Mesendoderm (in vitro differentiated cells): ENCODE results near the gene KRTAP10-2.
"Not testable (repeated sequence)": the region's sequence is repeated elsewhere in the genome, so short reads cannot be mapped to it uniquely, and the experiment has no call there.

Source experiments
- DNase-seq: peaks from one replicate; pipeline ENCODE4 v3.0.0; 2013
- H2AK5ac ChIP-seq: 2 replicates; pipeline ENCODE4 v1.6.1; 2013; ENCODE audit warnings: low read length, inconsistent platforms
- H2BK120ac ChIP-seq: 2 replicates; pipeline ENCODE4 v1.6.1; 2013; ENCODE audit warnings: low read depth, mild to moderate bottlenecking, low read length, moderate library complexity, mixed read lengths
- H2BK15ac ChIP-seq: replicated peaks from 2 replicates; pipeline ENCODE4 v1.6.1; 2013; ENCODE audit warnings: low read depth, mild to moderate bottlenecking, moderate library complexity
- H2BK5ac ChIP-seq: 2 replicates; pipeline ENCODE4 v1.6.1; 2013; ENCODE audit warnings: low read length, inconsistent platforms
- H3K18ac ChIP-seq: 2 replicates; pipeline ENCODE4 v1.6.1; 2013; ENCODE audit warnings: mild to moderate bottlenecking, low read length, mixed read lengths
- H3K23ac ChIP-seq: one replicate; pipeline ENCODE4 v1.6.1; 2013; ENCODE audit warnings: low read length
- H3K27ac ChIP-seq: 2 replicates; pipeline ENCODE4 v1.5.1; 2013; ENCODE audit warnings: low read depth, mild to moderate bottlenecking, inconsistent platforms, low read length, moderate library complexity
- H3K27me3 ChIP-seq: 2 replicates; pipeline ENCODE4 v1.6.1; 2013; ENCODE audit warnings: low read length, control low read depth, mild to moderate bottlenecking, inconsistent platforms; ENCODE audit not compliant: insufficient read depth, poor library complexity
- H3K36me3 ChIP-seq: 2 replicates; pipeline ENCODE4 v1.6.1; 2013; ENCODE audit warnings: low read length, inconsistent platforms; ENCODE audit not compliant: control insufficient read depth, insufficient read depth
- H3K4ac ChIP-seq: one replicate; pipeline ENCODE4 v1.6.1; 2013; ENCODE audit warnings: low read depth, mild to moderate bottlenecking, low read length, moderate library complexity
- H3K4me1 ChIP-seq: 2 replicates; pipeline ENCODE4 v1.6.1; 2013; ENCODE audit warnings: low read depth, low read length, inconsistent platforms; ENCODE audit not compliant: control insufficient read depth
- H3K4me2 ChIP-seq: 2 replicates; pipeline ENCODE4 v1.6.1; 2013; ENCODE audit warnings: low read length
- H3K4me3 ChIP-seq: 2 replicates; pipeline ENCODE4 v1.5.1; 2013; ENCODE audit warnings: mild to moderate bottlenecking, low read length
- H3K56ac ChIP-seq: one replicate; pipeline ENCODE4 v1.6.1; 2013; ENCODE audit warnings: low read length
- H3K79me1 ChIP-seq: 2 replicates; pipeline ENCODE4 v1.6.1; 2013; ENCODE audit warnings: low read length, inconsistent platforms
- H3K79me2 ChIP-seq: 2 replicates; pipeline ENCODE4 v1.6.1; 2013; ENCODE audit warnings: mild to moderate bottlenecking, low read length; ENCODE audit not compliant: control insufficient read depth, insufficient read depth
- H3K9ac ChIP-seq: 2 replicates; pipeline ENCODE4 v1.6.1; 2013; ENCODE audit warnings: low read length, inconsistent platforms
- H4K5ac ChIP-seq: one replicate; pipeline ENCODE4 v1.6.1; 2013; ENCODE audit warnings: low read length
- H4K8ac ChIP-seq: one replicate; pipeline ENCODE4 v1.6.1; 2013; ENCODE audit warnings: low read depth, mild to moderate bottlenecking, control low read depth, low read length, moderate library complexity
- WGBS: extraction: QIAGEN DNeasy Blood & Tissue Kit; methylation state at CpG from one replicate; pipeline ENCODE4 v1.1.7; 2013; ENCODE audit warnings: low lambda C conversion rate, missing lambda C conversion rate; ENCODE audit not compliant: insufficient coverage; ENCODE audit errors: extremely low coverage; 5-methylcytosine and 5-hydroxymethylcytosine counted together

Gene KRTAP10-2

DNA sequence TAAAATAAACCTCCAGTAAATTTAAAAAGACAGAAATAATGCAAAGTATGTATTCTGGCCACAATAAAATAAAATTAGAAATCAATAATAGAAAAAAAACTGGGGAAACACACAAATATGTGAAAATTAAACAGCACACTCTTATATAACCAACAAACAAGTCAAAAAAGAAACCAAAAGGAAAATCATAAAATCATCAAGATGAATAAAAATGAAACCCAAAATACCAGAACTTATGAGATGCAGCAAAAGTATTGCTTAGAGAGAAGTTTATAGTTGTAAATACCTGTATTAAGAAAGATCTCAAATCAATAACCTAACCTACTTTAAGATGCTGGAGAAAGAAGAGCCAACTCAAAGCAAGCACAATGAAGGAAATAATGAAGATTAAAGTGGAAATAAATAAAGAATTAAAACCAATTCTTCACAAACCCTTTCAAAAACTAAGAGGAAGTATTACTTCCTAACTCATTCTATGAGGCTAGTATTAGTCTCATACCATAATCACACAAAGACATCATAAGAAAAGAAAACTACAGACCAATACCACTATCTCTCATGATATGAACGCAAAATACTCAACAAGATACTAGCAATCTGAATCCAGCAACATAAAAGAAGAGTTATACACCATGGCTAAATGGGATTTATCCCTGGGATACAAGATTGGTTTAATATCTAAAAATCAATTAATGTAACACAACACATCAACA, 13.7 kb upstream of the KRTAP10-2 start:
- Histone ChIP-seq H4K5ac (no peak overlapping the region), H3K4me3 (no peak overlapping the region), H2BK120ac (no peak overlapping the region), H2BK5ac (no peak overlapping the region), H3K9ac (no peak overlapping the region), H4K8ac (no peak overlapping the region), H3K18ac (no peak overlapping the region), H3K4ac (no peak overlapping the region), H3K4me1 (no peaks in the 10 kb centered on the region), H3K56ac (no peak overlapping the region), H3K27me3 (no peaks in the 10 kb centered on the region), H3K4me2 (no peak overlapping the region), H3K27ac (no peak overlapping the region), H3K23ac (no peak overlapping the region), H2AK5ac (no peak overlapping the region), H3K79me1 (no peaks in the 10 kb centered on the region), H3K79me2 (no peaks in the 10 kb centered on the region), H2BK15ac (no peak overlapping the region), H3K36me3 (no peaks in the 10 kb centered on the region)
- DNase-seq: no peak
- no CpG with 5 or more reads among the region's 1 CpG for WGBS

DNA sequence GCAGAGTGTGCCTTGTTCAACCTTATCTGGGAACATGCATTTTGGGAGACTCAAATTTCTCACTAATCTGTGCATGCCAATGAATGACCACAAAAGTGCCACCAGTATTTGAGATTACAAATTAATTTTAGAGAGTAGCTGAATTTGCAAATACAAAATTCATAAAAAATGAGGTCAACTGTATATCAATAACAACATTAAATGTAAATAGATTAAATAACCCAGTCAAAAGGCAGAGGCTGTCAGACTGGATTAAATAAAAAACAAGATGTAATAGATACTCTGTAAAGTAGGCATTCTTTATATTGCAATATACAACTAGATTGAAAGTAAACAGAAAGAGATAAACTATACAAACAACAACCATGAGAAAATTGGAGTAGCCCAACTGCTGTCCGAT, 12.8 kb upstream of the KRTAP10-2 start:
- Histone ChIP-seq H3K27me3 (no peaks in the 10 kb centered on the region), H3K27ac (no peak overlapping the region), H3K4me2 (no peak overlapping the region), H2BK5ac (no peak overlapping the region), H4K8ac (no peak overlapping the region), H3K36me3 (no peaks in the 10 kb centered on the region), H3K23ac (no peak overlapping the region), H3K9ac (no peak overlapping the region), H2AK5ac (no peak overlapping the region), H3K56ac (no peak overlapping the region), H4K5ac (no peak overlapping the region), H3K4me1 (no peaks in the 10 kb centered on the region), H3K4me3 (no peak overlapping the region), H3K4ac (no peak overlapping the region), H2BK120ac (no peak overlapping the region), H3K18ac (no peak overlapping the region), H3K79me1 (no peaks in the 10 kb centered on the region), H3K79me2 (no peaks in the 10 kb centered on the region), H2BK15ac (no peak overlapping the region)
- no CpG with 5 or more reads among the region's 1 CpG for WGBS
- no peak for DNase-seq

DNA sequence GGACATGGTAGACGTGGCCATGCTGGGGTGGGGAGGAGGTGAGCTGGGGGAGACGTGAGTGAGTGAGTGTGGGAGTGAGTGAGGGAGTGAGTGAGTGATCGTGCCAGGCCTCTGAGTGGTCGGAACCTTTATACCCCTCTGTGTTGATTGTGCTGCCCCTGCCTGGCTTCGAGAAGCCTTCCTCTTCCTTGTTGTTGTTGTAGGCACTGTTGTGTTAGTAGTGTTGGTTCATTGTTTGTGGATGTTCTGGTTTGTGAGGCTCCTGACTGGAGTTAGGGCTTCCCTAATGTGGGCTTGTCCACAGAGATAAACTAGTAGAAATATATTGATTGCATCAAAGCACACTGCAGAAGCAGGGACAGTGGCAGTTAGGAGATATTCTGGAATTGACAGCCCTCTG, 7.4 kb upstream of the KRTAP10-2 start, which contains the start of gene KRTAP10-3:
TSS of gene KRTAP10-3 (minus strand) at position 101 of the 400 bp plus-strand sequence. CDS start at position 21, 80 bp downstream.
- no CpG with 5 or more reads among the region's 5 CpGs for WGBS

DNA sequence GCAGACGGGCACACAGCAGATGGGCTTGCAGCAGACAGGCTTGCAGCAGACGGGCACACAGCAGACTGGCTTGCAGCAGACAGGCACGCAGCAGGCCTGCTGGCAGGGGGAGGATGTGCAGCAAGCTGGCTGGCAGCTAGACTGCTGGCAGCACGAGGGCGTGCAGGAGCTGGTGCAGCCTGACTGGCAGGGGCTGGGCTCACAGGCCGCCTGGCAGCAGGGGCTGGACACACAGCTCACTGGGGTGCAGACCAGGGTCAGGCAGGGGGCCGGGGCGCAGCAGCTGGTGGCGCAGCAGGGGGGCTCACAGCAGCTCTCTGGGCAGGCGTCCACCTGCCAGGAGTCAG, 7.0 kb upstream of the KRTAP10-2 start:
- not testable (repeated sequence) for H4K8ac ChIP-seq, H3K27ac ChIP-seq, H3K36me3 ChIP-seq, H3K4ac ChIP-seq, H2BK15ac ChIP-seq, H3K23ac ChIP-seq, H2AK5ac ChIP-seq, H3K27me3 ChIP-seq, H3K4me3 ChIP-seq, H2BK120ac ChIP-seq, H3K4me2 ChIP-seq, H3K4me1 ChIP-seq, H3K79me2 ChIP-seq, H3K79me1 ChIP-seq, H3K56ac ChIP-seq, H2BK5ac ChIP-seq, H4K5ac ChIP-seq, DNase-seq, H3K9ac ChIP-seq, H3K18ac ChIP-seq
- no CpG with 5 or more reads among the region's 10 CpGs for WGBS

More for the DNA sequence above, 7.4 kb upstream of the KRTAP10-2 start, which contains the start of gene KRTAP10-3:
- no peak within 1 kb of the TSS for H3K9ac ChIP-seq
- H3K79me1 ChIP-seq: no peaks in the 10 kb centered on the region
- no peak within 1 kb of the TSS for H3K27ac ChIP-seq
- no peak within 1 kb of the TSS for H2BK120ac ChIP-seq
- no peak within 1 kb of the TSS for H4K5ac ChIP-seq
- H3K79me2 ChIP-seq: no peaks in the 10 kb centered on the region
- no peak within 1 kb of the TSS for H2AK5ac ChIP-seq
- H4K8ac ChIP-seq: no peak within 1 kb of the TSS
- no peak within 1 kb of the TSS for H3K4me2 ChIP-seq
- no peak within 1 kb of the TSS for H3K4me3 ChIP-seq
- no peaks in the 10 kb centered on the region for H3K36me3 ChIP-seq
- no peak within 1 kb of the TSS for H3K23ac ChIP-seq
- H3K18ac ChIP-seq: no peak within 1 kb of the TSS
- no peaks in the 10 kb centered on the region for H3K27me3 ChIP-seq
- H2BK5ac ChIP-seq: no peak within 1 kb of the TSS
- no peak for DNase-seq
- H2BK15ac ChIP-seq: no peak within 1 kb of the TSS
- no peaks in the 10 kb centered on the region for H3K4me1 ChIP-seq
- no peak within 1 kb of the TSS for H3K4ac ChIP-seq
- no peak within 1 kb of the TSS for H3K56ac ChIP-seq

DNA sequence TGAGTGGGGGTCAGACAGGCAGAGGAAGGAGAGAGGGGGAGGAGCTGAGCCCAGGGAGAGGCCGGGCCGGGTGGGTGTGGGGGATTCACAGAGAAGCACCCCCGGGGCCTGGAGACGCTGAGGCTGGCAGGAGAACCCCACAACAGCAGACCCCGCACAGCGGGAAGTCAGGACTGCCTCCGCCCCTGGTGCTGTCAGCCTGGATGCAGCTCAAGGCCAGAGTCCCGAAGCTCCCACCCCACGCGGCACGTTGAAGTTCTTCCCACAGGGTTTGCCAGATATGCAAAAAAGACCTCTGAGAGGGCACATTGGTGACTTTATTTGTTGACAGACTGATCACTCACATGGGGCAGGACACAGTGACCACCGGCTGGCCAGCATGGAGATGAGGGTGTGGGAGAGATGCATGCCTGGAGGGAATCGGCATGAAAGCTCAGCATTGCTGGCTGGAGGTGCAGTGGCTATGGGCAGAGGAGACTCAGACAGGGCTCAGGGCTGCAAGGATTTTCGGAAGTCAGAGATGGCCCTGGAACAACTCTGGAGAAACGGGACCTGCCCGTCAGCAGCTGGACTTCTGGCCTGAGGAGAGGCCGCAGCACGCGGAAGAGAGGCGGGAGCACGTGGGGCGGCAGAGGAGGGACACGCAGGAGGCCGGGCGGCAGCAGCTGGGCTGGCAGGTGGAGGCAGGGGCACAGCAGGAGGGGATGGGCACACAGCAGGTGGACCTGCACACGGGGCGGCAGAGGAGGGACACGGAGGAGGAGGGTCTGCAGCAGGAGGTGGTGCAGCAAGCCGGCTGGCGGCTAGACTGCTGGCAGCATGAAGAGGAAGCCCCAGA, 6.4 kb upstream of the KRTAP10-2 start:
- no peak overlapping the region for H2BK120ac ChIP-seq
- DNase-seq: no peak
- no peaks in the 10 kb centered on the region for H3K27me3 ChIP-seq
- H3K23ac ChIP-seq: no peak overlapping the region
- no peaks in the 10 kb centered on the region for H3K79me1 ChIP-seq
- no peak overlapping the region for H2BK15ac ChIP-seq
- H3K36me3 ChIP-seq: no peaks in the 10 kb centered on the region
- H3K18ac ChIP-seq: no peak overlapping the region
- H3K27ac ChIP-seq: no peak overlapping the region
- WGBS: no CpG with 5 or more reads among the region's 30 CpGs
- H3K4me2 ChIP-seq: no peak overlapping the region
- no peak overlapping the region for H3K9ac ChIP-seq
- no peak overlapping the region for H2AK5ac ChIP-seq
- no peak overlapping the region for H4K5ac ChIP-seq
- no peaks in the 10 kb centered on the region for H3K4me1 ChIP-seq
- H4K8ac ChIP-seq: no peak overlapping the region
- no peak overlapping the region for H3K56ac ChIP-seq
- no peak overlapping the region for H3K4me3 ChIP-seq
- no peak overlapping the region for H3K4ac ChIP-seq
- H2BK5ac ChIP-seq: no peak overlapping the region
- H3K79me2 ChIP-seq: no peaks in the 10 kb centered on the region
